Activated CD4-positive, alpha-beta T cell treated with anti-CD3 and anti-CD28 coated beads for 48 hours (primary cell): ENCODE measurements around the gene KLHL22.
"Not testable (repeated sequence)": the region's sequence is repeated elsewhere in the genome, so short reads cannot be mapped to it uniquely, and the experiment has no call there.

Experiments
- DNase-seq: peaks from one replicate; pipeline ENCODE4 v3.0.0-alpha.2; 2020

The KLHL22 gene

DNA sequence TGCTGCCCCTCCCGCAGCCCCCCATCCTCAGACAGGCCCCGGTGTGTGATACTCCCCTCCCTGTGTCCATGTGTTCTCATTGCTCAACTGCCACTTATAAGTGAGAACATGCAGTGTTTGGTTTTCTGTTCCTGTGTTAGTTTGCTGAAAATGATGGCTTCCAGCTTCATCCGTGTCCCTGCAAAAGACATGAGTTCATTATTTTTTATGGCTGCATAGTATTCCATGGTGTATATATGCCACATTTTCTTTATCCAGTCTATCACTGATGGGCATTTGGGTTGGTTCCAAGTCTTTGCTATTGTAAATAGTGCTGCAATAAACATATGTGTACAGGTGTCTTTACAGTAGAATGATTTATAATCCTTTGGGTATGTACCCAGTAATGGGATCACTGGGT is 80.4 kb downstream of the KLHL22 start:
- not testable (repeated sequence) for DNase-seq

- DNase-seq: no peak
These were observed 81.1 kb downstream of the KLHL22 start for GRCh38 chr22:20414450-20414849.

DNA sequence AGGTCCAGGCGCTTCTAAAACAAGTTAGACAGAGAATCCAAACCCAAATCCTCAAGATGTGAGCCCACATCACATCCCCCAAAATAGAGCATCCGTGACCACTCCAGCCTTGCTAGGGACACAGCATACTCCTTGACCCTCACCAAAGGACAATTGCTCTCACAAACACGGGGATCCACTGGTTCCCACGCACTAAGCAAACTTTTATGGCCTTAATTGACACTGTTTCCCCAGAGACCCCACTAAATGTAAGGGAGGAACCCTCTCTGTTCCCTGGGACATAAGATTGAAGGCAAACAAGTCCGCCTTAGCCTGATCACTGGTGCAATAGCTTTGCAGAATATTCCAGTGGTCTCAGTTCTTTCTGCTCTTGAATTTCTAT is 81.5 kb downstream of the KLHL22 start:
- no peak for DNase-seq

- DNase-seq: no peak
These were observed 82.2 kb downstream of the KLHL22 start for GRCh38 chr22:20413217-20414058.

DNA sequence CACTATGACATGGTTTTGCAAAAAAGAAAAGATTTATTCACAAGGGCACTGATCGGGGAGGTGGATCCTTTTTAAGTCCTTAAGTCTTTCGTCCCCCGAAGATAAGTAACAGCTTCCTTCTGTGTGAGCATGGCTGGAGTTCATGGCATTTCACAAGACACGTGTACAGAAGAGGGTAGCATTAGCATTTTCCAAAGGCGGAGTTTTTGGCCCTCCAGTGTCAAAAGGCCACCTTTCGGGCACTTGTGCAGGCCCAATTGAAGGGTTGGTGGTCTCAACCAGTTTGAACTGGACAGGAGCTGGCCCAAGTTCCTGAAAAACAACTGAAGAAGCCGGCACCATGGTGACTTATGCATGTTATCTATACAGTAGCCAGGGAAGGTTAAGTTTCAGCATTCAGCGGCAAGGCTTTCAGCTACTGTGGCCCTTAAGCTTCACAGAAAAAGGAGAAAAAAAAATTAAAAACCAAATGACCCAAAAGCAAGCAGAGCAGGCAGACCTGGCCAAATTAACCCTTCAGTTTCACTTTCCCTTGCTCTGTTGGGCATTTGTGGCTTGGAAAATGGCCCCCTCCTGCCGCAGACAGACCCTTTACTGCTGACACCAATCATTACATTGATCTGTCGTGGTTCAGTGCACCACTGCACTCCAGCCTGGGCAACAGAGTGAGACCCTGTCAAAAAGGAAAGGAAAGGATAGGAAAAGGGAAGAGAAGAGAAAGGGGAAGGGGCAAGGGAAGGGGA is 83.0 kb downstream of the KLHL22 start:
- no peak for DNase-seq

- DNase-seq: not testable (repeated sequence)
These were observed 86.2 kb downstream of the KLHL22 start for GRCh38 chr22:20409385-20409784.

GRCh38 chr22:20408891-20409290 is 86.7 kb downstream of the KLHL22 start:
- DNase-seq: no peak

DNA sequence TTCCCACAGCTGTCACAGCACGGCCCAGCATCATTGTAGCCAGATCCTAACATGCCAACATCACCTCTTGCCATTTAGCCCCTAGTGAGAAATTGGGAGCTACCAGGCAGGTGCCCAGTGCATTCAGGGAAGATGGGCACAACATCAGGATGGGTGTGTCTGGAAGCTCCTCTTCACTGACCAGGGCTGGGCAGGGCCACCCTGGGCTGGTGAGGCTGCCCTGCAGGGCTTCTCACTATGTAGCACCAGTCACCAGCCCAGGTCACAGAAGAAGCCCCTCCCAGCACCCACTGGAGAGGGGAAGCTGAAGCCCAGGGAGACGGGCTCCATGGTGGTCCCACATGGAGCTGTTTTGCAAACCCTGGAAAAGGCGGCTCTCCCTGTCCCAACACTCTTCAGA is 87.8 kb downstream of the KLHL22 start:
- no peak for DNase-seq

GRCh38 chr22:20406686-20407408 is 88.7 kb downstream of the KLHL22 start:
- no peak for DNase-seq

DNA sequence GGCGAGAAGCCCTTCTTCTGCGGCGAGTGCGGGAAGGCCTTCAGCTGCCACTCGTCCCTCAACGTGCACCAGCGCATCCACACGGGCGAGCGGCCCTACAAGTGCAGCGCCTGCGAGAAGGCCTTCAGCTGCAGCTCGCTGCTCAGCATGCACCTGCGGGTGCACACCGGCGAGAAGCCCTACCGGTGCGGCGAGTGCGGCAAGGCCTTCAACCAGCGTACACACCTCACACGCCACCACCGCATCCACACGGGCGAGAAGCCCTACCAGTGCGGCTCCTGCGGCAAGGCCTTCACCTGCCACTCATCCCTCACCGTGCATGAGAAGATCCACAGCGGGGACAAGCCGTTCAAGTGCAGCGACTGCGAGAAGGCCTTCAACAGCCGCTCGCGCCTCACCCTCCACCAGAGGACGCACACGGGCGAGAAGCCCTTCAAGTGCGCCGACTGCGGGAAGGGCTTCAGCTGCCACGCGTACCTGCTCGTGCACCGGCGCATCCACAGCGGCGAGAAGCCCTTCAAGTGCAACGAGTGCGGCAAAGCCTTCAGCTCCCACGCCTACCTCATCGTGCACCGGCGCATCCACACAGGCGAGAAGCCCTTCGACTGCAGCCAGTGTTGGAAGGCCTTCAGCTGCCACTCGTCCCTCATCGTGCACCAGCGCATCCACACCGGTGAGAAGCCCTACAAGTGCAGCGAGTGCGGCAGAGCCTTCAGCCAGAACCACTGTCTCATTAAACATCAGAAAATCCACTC is 89.5 kb downstream of the KLHL22 start:
- no peak for DNase-seq

- no peak for DNase-seq
These were observed 90.2 kb downstream of the KLHL22 start for GRCh38 chr22:20405291-20405930.

DNA sequence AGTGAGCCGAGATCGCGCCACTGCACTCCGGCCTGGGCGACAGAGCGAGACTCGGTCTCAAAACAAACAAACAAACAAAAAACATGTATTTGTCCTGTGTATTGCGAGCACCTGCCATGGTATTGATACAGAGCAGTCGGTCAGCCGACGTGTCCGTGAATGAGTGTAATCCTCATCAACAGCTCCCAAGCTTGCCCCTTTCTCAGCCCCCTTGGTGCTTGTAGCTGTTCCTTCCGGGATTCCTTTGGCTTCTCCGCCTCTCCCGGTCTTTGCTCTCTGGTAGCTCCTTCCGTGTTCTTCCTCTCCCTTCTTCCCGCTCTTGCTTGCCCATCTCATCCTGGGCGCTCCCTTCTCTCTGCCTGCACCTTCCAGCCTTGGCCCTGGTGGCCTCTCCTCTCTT is 90.7 kb downstream of the KLHL22 start:
- no peak for DNase-seq

- DNase-seq: no peak
These were observed 91.8 kb downstream of the KLHL22 start for GRCh38 chr22:20403779-20404140.

- no peak for DNase-seq
These were observed 92.4 kb downstream of the KLHL22 start for GRCh38 chr22:20402960-20403778.

DNA sequence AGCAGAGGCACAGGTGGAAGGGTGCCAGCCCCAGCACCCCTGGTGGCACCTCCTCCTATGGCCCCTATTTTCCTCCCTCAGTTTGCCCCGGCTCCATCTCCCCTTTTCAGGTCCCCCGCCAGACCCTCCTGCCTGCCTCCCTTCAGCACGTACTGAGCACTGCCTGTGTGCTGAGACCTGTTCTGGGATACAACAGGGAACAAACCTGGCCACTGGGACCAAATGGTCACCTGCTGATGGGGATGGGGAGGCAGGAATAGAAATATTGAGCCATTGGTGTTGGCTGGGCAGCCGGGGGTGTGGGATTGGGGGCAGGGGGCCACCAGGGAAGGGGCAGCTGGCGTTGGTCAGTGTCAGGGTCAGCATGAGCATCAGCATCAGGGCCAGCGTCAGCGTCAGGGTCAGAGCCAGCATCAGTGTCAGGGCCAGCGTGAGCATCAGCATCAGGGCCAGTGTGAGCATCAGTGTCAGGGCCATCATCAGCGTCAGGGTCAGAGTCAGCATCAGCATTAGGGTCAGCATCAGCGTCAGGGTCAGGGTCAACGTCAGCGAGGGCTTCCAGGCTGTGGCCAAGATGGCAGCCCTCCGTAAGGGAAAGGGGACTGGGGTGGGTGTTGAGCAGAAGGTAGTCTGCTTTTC is 94.1 kb downstream of the KLHL22 start:
- DNase-seq: no peak

DNA sequence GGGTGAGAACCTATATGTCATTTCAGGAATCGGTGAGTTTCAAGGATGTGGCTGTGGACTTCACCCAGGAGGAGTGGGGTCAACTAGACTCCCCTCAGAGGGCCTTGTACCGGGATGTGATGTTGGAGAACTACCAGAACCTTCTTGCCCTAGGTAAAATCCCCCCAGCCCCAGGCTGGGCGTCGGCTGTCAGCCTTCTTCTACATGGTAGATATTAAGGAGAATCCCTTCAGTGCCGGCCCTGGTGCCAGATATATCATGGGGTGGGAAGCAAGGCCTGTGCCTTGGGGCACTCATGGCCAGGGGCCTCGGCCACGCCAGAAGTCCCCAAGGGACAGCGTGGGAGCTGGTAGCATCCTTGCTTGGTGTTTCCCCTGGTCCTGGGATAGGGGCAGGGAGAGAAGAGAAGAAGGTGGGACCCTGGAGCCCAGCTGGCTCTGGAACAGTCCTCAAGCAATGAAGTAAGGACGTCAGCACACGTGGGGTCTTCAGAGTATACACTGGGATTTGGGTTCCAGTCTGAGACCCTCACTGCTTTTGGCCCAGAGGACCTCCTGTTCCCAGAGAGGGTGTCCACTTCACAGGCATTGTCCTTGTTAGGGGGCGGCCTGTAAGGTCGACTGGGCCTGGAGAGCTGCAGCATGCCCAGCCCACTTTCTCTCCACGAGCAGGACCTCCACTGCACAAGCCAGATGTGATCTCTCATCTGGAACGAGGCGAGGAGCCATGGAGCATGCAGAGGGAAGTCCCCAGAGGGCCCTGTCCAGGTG is 94.8 kb downstream of the KLHL22 start:
- DNase-seq: no peak

- DNase-seq: no peak
These were observed 95.6 kb downstream of the KLHL22 start for GRCh38 chr22:20399866-20400605.

DNA sequence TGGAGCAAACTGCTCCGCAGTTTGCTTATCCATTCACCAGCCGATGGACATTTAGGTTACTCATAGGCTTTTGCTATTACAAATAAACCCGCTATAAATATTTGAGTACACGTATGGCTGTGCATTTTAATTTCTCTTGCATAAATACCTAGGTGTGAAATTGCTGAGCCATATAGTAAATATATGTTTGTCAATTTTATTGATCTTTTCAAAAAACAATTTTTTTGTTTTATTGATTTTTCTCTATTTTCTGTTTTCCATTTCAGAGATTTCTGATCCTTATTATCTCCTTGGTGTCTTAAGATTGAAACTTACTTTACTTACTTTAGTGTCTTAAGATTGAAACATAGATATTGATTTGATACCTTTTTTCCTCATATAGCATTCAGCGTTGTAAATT is 97.2 kb downstream of the KLHL22 start:
- DNase-seq: no peak

DNA sequence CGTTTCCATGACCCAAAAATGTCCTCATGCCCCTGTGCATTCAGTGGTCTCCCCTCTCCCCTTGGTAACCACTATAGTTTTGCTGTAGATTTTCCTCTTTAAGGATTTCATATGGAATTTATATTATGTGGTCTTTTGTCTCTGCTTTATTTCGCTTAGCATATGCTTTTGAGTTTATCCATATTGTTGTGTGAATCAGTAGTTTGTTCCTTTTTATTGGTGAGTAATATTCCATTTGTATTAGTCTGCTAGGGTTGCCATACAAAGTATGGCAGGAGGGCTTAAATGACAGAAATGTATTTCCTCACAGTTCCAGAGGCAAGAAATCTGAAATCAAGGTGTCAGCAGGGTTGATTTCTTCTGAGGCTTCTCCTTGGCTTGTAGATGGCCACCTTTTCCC is 98.1 kb downstream of the KLHL22 start:
- no peak for DNase-seq

- DNase-seq: no peak
These were observed 99.0 kb downstream of the KLHL22 start for GRCh38 chr22:20396639-20397038.
